Prostate gland (tissue), 2 donors: ENCODE data around the gene GATAD1.

Source experiments
- POLR2A ChIP-seq: fragments of 450-650 bp; IDR thresholded peaks from one replicate; pipeline ENCODE4 v1.6.1; 2016; ENCODE audit warnings: antibody characterized with exemption, mild to moderate bottlenecking
- POLR2AphosphoS5 ChIP-seq: sonication (generic); formaldehyde crosslinking; IDR thresholded peaks from one replicate; pipeline ENCODE4 v1.6.1; 2017; ENCODE audit warnings: antibody characterized with exemption
- TF ChIP-seq, protein P1 (sequence below), 4 experiments: fragments of 200-600 bp in 2 of 4; fragments of 450-650 bp in 2 of 4; sonication (generic) in 2 of 4; IDR thresholded peaks; 1 replicate in 3 of 4; 2 replicates in 1 of 4; pipeline ENCODE4 v1.5.1; 2016 to 2019; ENCODE audit warnings: antibody characterized with exemption in 4 of 4, mild to moderate bottlenecking in 2 of 4, moderate library complexity in 2 of 4

- TF ChIP-seq, protein P1, sequence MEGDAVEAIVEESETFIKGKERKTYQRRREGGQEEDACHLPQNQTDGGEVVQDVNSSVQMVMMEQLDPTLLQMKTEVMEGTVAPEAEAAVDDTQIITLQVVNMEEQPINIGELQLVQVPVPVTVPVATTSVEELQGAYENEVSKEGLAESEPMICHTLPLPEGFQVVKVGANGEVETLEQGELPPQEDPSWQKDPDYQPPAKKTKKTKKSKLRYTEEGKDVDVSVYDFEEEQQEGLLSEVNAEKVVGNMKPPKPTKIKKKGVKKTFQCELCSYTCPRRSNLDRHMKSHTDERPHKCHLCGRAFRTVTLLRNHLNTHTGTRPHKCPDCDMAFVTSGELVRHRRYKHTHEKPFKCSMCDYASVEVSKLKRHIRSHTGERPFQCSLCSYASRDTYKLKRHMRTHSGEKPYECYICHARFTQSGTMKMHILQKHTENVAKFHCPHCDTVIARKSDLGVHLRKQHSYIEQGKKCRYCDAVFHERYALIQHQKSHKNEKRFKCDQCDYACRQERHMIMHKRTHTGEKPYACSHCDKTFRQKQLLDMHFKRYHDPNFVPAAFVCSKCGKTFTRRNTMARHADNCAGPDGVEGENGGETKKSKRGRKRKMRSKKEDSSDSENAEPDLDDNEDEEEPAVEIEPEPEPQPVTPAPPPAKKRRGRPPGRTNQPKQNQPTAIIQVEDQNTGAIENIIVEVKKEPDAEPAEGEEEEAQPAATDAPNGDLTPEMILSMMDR (IDR thresholded peaks at IDR 0.05): no peak
- TF ChIP-seq POLR2A (no peak), POLR2AphosphoS5 (no peak)
These were observed 49.6 kb downstream of the GATAD1 start for GRCh38 chr7:92496876-92497275.
